Uterus (tissue), 4 donors: ENCODE results near the gene ROBO2. TPM values are rescaled to one million over a fixed set of nuclear protein-coding genes. Genes with fewer than 3 reads are reported as not detected.

Source experiments
- DNase-seq, 2 donors: peaks; one replicate each; pipeline ENCODE4 v3.0.0-alpha.2; 2019 to 2020
- H3K27ac ChIP-seq, 2 donors: fragments of 200-600 bp; sonication (generic); 1 replicate in 1 of 2; 2 replicates in 1 of 2; pipeline ENCODE4 v1.5.1; 2016 to 2018
- H3K27me3 ChIP-seq, 2 donors: fragments of 200-600 bp; sonication (generic); one replicate each; pipeline ENCODE4 v1.5.1; 2018 to 2019; ENCODE audit warnings: control low read depth in 1 of 2
- H3K36me3 ChIP-seq, 2 donors: fragments of 200-600 bp; sonication (generic); one replicate each; pipeline ENCODE4 v1.5.1; 2019; ENCODE audit warnings: control low read depth in 1 of 2
- H3K4me1 ChIP-seq, 2 donors: fragments of 200-600 bp; sonication (generic); one replicate each; pipeline ENCODE4 v1.5.1; 2018 to 2019; ENCODE audit warnings: control low read depth in 1 of 2
- H3K4me3 ChIP-seq, 2 donors: fragments of 200-600 bp; sonication (generic); 1 replicate in 1 of 2; 2 replicates in 1 of 2; pipeline ENCODE4 v1.5.1; 2018 to 2019; ENCODE audit warnings: mild to moderate bottlenecking in 1 of 2
- H3K9me3 ChIP-seq, 2 donors: fragments of 200-600 bp; sonication (generic); one replicate each; pipeline ENCODE4 v1.5.1; 2019; ENCODE audit warnings: control low read depth in 1 of 2
- POLR2A ChIP-seq, 2 donors: fragments of 450-650 bp; IDR thresholded peaks; one replicate each; pipeline ENCODE4 v1.6.1; 2016; ENCODE audit warnings: antibody characterized with exemption in 2 of 2, mild to moderate bottlenecking in 1 of 2, moderate library complexity in 1 of 2
- intact Hi-C: fragments of 100-400 bp; cut with DNase I; formaldehyde crosslinking; loops from one replicate; pipeline ENCODE4 v1.15.1; 2023; ENCODE audit warnings: low total_unique reads
- total RNA-seq, 4 donors: library from RNA; depleted of rRNA in 3 of 4; stranded (reverse); fragments of >200 nt in 3 of 4; gene quantifications; one replicate each; pipeline versions ENCODE4 v1.1.0 to v1.2.4, GENCODE V29; 2014 to 2023
- TF ChIP-seq, protein P1 (sequence below), 4 experiments: fragments of 200-600 bp in 2 of 4; fragments of 450-650 bp in 2 of 4; sonication (generic) in 2 of 4; IDR thresholded peaks; one replicate each; pipeline ENCODE4 v1.5.1; 2016 to 2019; ENCODE audit warnings: antibody characterized with exemption in 4 of 4, mild to moderate bottlenecking in 2 of 4, moderate library complexity in 1 of 4
- donor health status: DM: yes; HTN: yes; CAD: no.

ROBO2 gene
- total RNA-seq, 4 donors from 2014 or later: 0.26 to 51.3 (median 0.49) TPM; not detected in 1

GRCh38 chr3:77412584-77412983 is 372.7 kb downstream of the ROBO2 start:
- Histone ChIP-seq H3K27ac (no peak overlapping the region), H3K27me3 (no peaks in the 10 kb centered on the region), H3K9me3 (no peaks in the 10 kb centered on the region), H3K36me3 (no peaks in the 10 kb centered on the region), H3K4me3 (no peak overlapping the region), H3K4me1 (no peaks in the 10 kb centered on the region)
- no peak for DNase-seq
- TF ChIP-seq POLR2A (IDR thresholded peaks at IDR 0.05): no peak
- TF ChIP-seq, protein P1, sequence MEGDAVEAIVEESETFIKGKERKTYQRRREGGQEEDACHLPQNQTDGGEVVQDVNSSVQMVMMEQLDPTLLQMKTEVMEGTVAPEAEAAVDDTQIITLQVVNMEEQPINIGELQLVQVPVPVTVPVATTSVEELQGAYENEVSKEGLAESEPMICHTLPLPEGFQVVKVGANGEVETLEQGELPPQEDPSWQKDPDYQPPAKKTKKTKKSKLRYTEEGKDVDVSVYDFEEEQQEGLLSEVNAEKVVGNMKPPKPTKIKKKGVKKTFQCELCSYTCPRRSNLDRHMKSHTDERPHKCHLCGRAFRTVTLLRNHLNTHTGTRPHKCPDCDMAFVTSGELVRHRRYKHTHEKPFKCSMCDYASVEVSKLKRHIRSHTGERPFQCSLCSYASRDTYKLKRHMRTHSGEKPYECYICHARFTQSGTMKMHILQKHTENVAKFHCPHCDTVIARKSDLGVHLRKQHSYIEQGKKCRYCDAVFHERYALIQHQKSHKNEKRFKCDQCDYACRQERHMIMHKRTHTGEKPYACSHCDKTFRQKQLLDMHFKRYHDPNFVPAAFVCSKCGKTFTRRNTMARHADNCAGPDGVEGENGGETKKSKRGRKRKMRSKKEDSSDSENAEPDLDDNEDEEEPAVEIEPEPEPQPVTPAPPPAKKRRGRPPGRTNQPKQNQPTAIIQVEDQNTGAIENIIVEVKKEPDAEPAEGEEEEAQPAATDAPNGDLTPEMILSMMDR (IDR thresholded peaks at IDR 0.05): no peak
- intact Hi-C loops: no loop called here

GRCh38 chr3:77414881-77415280 is 375.0 kb downstream of the ROBO2 start:
- intact Hi-C loops: no loop called here
- no peak overlapping the region for H3K4me3 ChIP-seq
- H3K9me3 ChIP-seq: no peaks in the 10 kb centered on the region
- no peaks in the 10 kb centered on the region for H3K27me3 ChIP-seq
- no peak for TF ChIP-seq POLR2A (IDR thresholded peaks at IDR 0.05)
- TF ChIP-seq, protein P1 (IDR thresholded peaks at IDR 0.05): no peak
- no peak for DNase-seq
- H3K4me1 ChIP-seq: no peaks in the 10 kb centered on the region
- no peaks in the 10 kb centered on the region for H3K36me3 ChIP-seq
- no peak overlapping the region for H3K27ac ChIP-seq

GRCh38 chr3:77420336-77420735 is 380.4 kb downstream of the ROBO2 start:
- no peak overlapping the region for H3K27ac ChIP-seq
- H3K36me3 ChIP-seq: no peaks in the 10 kb centered on the region
- intact Hi-C loops: no loop called here
- no peak for TF ChIP-seq POLR2A (IDR thresholded peaks at IDR 0.05)
- TF ChIP-seq, protein P1 (IDR thresholded peaks at IDR 0.05): no peak
- no peaks in the 10 kb centered on the region for H3K4me1 ChIP-seq
- H3K9me3 ChIP-seq: no peaks in the 10 kb centered on the region
- DNase-seq: no peak
- H3K27me3 ChIP-seq: no peaks in the 10 kb centered on the region
- no peak overlapping the region for H3K4me3 ChIP-seq

DNA sequence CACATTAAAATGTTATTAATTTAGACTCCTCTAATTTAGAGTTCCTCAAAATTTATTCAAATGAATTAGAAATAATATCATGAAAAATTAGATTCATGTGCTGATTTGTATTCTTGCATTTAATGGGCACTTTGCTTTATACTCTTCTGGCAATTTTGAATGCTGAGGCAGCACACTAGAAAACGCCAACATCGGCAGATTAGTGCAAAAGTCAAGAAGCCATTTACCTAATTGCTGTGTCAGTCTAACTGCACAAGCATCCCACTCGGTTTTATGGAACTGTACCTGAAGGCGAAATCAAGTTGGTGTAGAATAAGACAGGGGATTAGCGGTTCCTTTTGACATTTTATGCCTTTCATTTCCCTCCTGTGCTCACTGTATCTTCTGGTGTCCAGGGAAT is 382.0 kb downstream of the ROBO2 start:
- H3K36me3 ChIP-seq: no peaks in the 10 kb centered on the region
- H3K27me3 ChIP-seq: no peaks in the 10 kb centered on the region
- intact Hi-C loops: no loop called here
- H3K27ac ChIP-seq: no peak overlapping the region
- no peaks in the 10 kb centered on the region for H3K9me3 ChIP-seq
- no peaks in the 10 kb centered on the region for H3K4me1 ChIP-seq
- no peak for DNase-seq
- no peak overlapping the region for H3K4me3 ChIP-seq
- TF ChIP-seq, protein P1 (IDR thresholded peaks at IDR 0.05): no peak
- TF ChIP-seq POLR2A (IDR thresholded peaks at IDR 0.05): no peak

- no peak for DNase-seq
- H3K36me3 ChIP-seq: no peaks in the 10 kb centered on the region
- intact Hi-C loops: no loop called here
Measured at GRCh38 chr3:77426531-77426930, 386.6 kb downstream of the ROBO2 start.

More at GRCh38 chr3:77426531-77426930, 386.6 kb downstream of the ROBO2 start:
- Histone ChIP-seq H3K4me1 (no peaks in the 10 kb centered on the region), H3K27me3 (no peaks in the 10 kb centered on the region), H3K4me3 (no peak overlapping the region), H3K9me3 (no peaks in the 10 kb centered on the region), H3K27ac (no peak overlapping the region)
- no peak for TF ChIP-seq POLR2A (IDR thresholded peaks at IDR 0.05)
- TF ChIP-seq, protein P1 (IDR thresholded peaks at IDR 0.05): no peak
